CD4-positive, alpha-beta T cell (primary cell): ENCODE measurements around the gene TLK1. TPM values are rescaled to one million over a fixed set of nuclear protein-coding genes. Genes with fewer than 3 reads are reported as not detected.

ENCODE experiments used
- ATAC-seq: fragments of 200-7000 bp; cut with Tn5 transposase; one replicate; pipeline ENCODE4 v1.10.0; 2022; ENCODE audit warnings: mild to moderate bottlenecking; ENCODE audit not compliant: poor library complexity
- CTCF ChIA-PET: fragments of 350-600 bp; sonication (Branson Sonifier 250); formaldehyde crosslinking; loops from one replicate; lab custom pipeline; 2021; ENCODE audit warnings: antibody characterized with exemption, inconsistent platforms; lab: Charles Lee
- POLR2A ChIA-PET: fragments of 350-600 bp; sonication (Branson Sonifier 250); formaldehyde crosslinking; loops from one replicate; lab custom pipeline; 2021; ENCODE audit warnings: antibody characterized with exemption, inconsistent platforms; lab: Charles Lee
- DNase-seq, 14 experiments: peaks; one replicate each; pipeline ENCODE4 v3.0.0-alpha.2; 2013 to 2020; ENCODE audit warnings: mixed read lengths in 2 of 14
- H3K27ac ChIP-seq, 2 donors: one replicate each; pipeline versions ENCODE4 v1.5.1 to v1.7.0; 2013; ENCODE audit warnings: low read length in 2 of 2, low read depth in 1 of 2, mild to moderate bottlenecking in 1 of 2
- H3K27me3 ChIP-seq, 2 experiments: 1 replicate in 1 of 2; 2 replicates in 1 of 2; pipeline versions ENCODE4 v1.6.1 to v1.7.0; 2013; ENCODE audit warnings: low read length in 2 of 2, control low read depth in 1 of 2, mild to moderate bottlenecking in 1 of 2, moderate library complexity in 1 of 2; ENCODE audit not compliant: insufficient read depth in 2 of 2, control insufficient read depth in 1 of 2
- H3K36me3 ChIP-seq: one replicate; pipeline ENCODE4 v1.6.1; 2013; ENCODE audit warnings: low read length, control low read depth; ENCODE audit not compliant: insufficient read depth
- H3K4me1 ChIP-seq: one replicate; pipeline ENCODE4 v1.6.1; 2013; ENCODE audit warnings: low read length, control low read depth; ENCODE audit not compliant: insufficient read depth
- H3K4me3 ChIP-seq: one replicate; pipeline ENCODE4 v1.5.1; 2013; ENCODE audit warnings: mild to moderate bottlenecking, low read length, moderate library complexity
- H3K9me3 ChIP-seq, 2 experiments: 1 replicate in 1 of 2; 2 replicates in 1 of 2; pipeline versions ENCODE4 v1.6.1 to v1.7.0; 2013; ENCODE audit warnings: low read length in 2 of 2, mild to moderate bottlenecking in 2 of 2, control low read depth in 1 of 2, moderate library complexity in 1 of 2; ENCODE audit not compliant: control insufficient read depth in 1 of 2, insufficient read depth in 1 of 2
- H3K27ac Mint-ChIP-seq: one replicate; pipeline ENCODE4 v1.8.0; 2020; ENCODE audit warnings: mixed read lengths
- H3K27me3 Mint-ChIP-seq: one replicate; pipeline ENCODE4 v1.8.0; 2021; ENCODE audit warnings: mixed read lengths
- H3K36me3 Mint-ChIP-seq: one replicate; pipeline ENCODE4 v1.8.0; 2021; ENCODE audit warnings: low read depth, mixed read lengths
- H3K4me1 Mint-ChIP-seq: one replicate; pipeline ENCODE4 v1.8.0; 2021; ENCODE audit warnings: low read depth, mixed read lengths
- H3K4me3 Mint-ChIP-seq: one replicate; pipeline ENCODE4 v1.8.0; 2020; ENCODE audit warnings: mild to moderate bottlenecking, mixed read lengths
- H3K9me3 Mint-ChIP-seq: one replicate; pipeline ENCODE4 v1.8.0; 2020; ENCODE audit warnings: mixed read lengths
- CTCF ChIP-seq: fragments of 200-600 bp; IDR thresholded peaks from one replicate; pipeline ENCODE4 v1.8.0; 2022; ENCODE audit warnings: antibody characterized with exemption, mild to moderate bottlenecking
- intact Hi-C, 2 experiments: fragments of 100-400 bp; cut with DNase I in 1 of 2; cut with micrococcal nuclease in 1 of 2; formaldehyde crosslinking; loops; one replicate each; pipeline versions ENCODE4 v1.15.1 to v1.9.0; 2023 to 2025; cut with DNase I, micrococcal nuclease
- total RNA-seq, 174 experiments: library from RNA in 2 of 174; stranded (reverse) in 2 of 174; gene quantifications; one replicate each; pipeline ENCODE4 v1.2.3 and lab custom pipeline; 2021 to 2026

The TLK1 gene
- total RNA-seq, 2 experiments from 2014 or later, result 135 to 138 TPM

- peaks cover 11% of the 10 kb centered on the region for H3K4me1 ChIP-seq
- peaks cover 67% of the 10 kb centered on the region for H3K36me3 ChIP-seq
- Mint-ChIP-seq H3K4me3 (no peak overlapping the region), H3K36me3 (peaks cover 86% of the 10 kb centered on the region), H3K27me3 (no peaks in the 10 kb centered on the region), H3K4me1 (peaks cover 32% of the 10 kb centered on the region), H3K27ac (no peak overlapping the region), H3K9me3 (peaks cover 4% of the 10 kb centered on the region)
- intact Hi-C loops, result loop anchor here (5.0 to 10.0 kb wide), 2 partner anchors 109 to 174 kb away; no protein-coding TSS in a partner anchor
- no peaks in the 10 kb centered on the region for H3K9me3 ChIP-seq
- TF ChIP-seq CTCF, result no peak
- no peak overlapping the region for H3K4me3 ChIP-seq
- H3K27me3 ChIP-seq, result no peaks in the 10 kb centered on the region
- POLR2A ChIA-PET, result no interaction called here
- no peak overlapping the region for H3K27ac ChIP-seq
- no peak for ATAC-seq
- no peak for DNase-seq
- CTCF ChIA-PET, result no interaction called here
These were observed 114.6 kb downstream of the TLK1 start for GRCh38 chr2:171046048-171046560.

GRCh38 chr2:171044416-171044815 is 116.3 kb downstream of the TLK1 start:
- Histone ChIP-seq H3K27me3 (no peaks in the 10 kb centered on the region), H3K4me3 (no peak overlapping the region), H3K4me1 (peaks cover 11% of the 10 kb centered on the region), H3K9me3 (no peaks in the 10 kb centered on the region), H3K27ac (peak overlapping the region in 1 of 2 donors; percentile 53), H3K36me3 (peaks cover 68% of the 10 kb centered on the region)
- TF ChIP-seq CTCF, result no peak
- Mint-ChIP-seq H3K9me3 (peaks cover 4% of the 10 kb centered on the region), H3K4me3 (peak overlapping the region; percentile 63), H3K36me3 (peaks cover 80% of the 10 kb centered on the region), H3K27ac (peak overlapping the region; percentile 85), H3K4me1 (peaks cover 32% of the 10 kb centered on the region), H3K27me3 (no peaks in the 10 kb centered on the region)
- intact Hi-C loops, result loop anchor here in 1 of 2 experiments (5.0 to 10.0 kb wide), 2 partner anchors 43 to 110 kb away; no protein-coding TSS in a partner anchor
- peak; percentile 91 for ATAC-seq
- ChIA-PET CTCF (interaction anchor here (0.7 kb wide), 1 partner anchor 54 kb away, joined by 3 read pairs; no protein-coding TSS in a partner anchor), POLR2A (interaction anchor here (0.9 kb wide), 1 partner anchor 37 kb away, joined by 3 read pairs; no protein-coding TSS in a partner anchor)
- peak in 2 of 14 experiments; percentile 22 to 34 for DNase-seq

GRCh38 chr2:171042253-171042969 is 118.3 kb downstream of the TLK1 start:
- H3K4me3 Mint-ChIP-seq, result peak overlapping the region; percentile 14
- ChIA-PET POLR2A (interaction anchor here (0.7 kb wide), 1 partner anchor 700 kb away, joined by 3 read pairs; no protein-coding TSS in a partner anchor), CTCF (interaction anchor here (1.0 kb wide), 1 partner anchor 9 kb away, joined by 3 read pairs; no protein-coding TSS in a partner anchor)
- H3K27ac ChIP-seq, result peak overlapping the region in 1 of 2 donors; percentile 31
- intact Hi-C loops, result loop anchor here in 1 of 2 experiments (5.0 to 10.0 kb wide), 2 partner anchors 45 to 112 kb away; no protein-coding TSS in a partner anchor
- H3K27me3 Mint-ChIP-seq, result no peaks in the 10 kb centered on the region
- no peaks in the 10 kb centered on the region for H3K9me3 ChIP-seq
- peaks cover 63% of the 10 kb centered on the region for H3K36me3 ChIP-seq
- ATAC-seq, result peak; percentile 57
- no peak for TF ChIP-seq CTCF
- H3K36me3 Mint-ChIP-seq, result peaks cover 85% of the 10 kb centered on the region
- H3K9me3 Mint-ChIP-seq, result peaks cover 4% of the 10 kb centered on the region
- peaks cover 32% of the 10 kb centered on the region for H3K4me1 Mint-ChIP-seq
- peaks cover 11% of the 10 kb centered on the region for H3K4me1 ChIP-seq
- DNase-seq, result peak in 2 of 14 experiments; percentile 23 to 54
- peak overlapping the region; percentile 85 for H3K27ac Mint-ChIP-seq
- H3K27me3 ChIP-seq, result no peaks in the 10 kb centered on the region
- no peak overlapping the region for H3K4me3 ChIP-seq
